Upper lobe of left lung (tissue), 6 donors: Measurements from ENCODE around the gene ELP4. TPM values are rescaled to one million over a fixed set of nuclear protein-coding genes. Genes with fewer than 3 reads are reported as not detected.

Experiments used
- ATAC-seq, 2 donors: fragments of 200-7000 bp; cut with Tn5 transposase; one replicate each; pipeline ENCODE4 v1.9.1; 2022; ENCODE audit warnings: mild to moderate bottlenecking in 2 of 2, moderate library complexity in 2 of 2; ENCODE audit not compliant: low FRiP score in 2 of 2
- DNase-seq, 2 donors: peaks; one replicate each; pipeline ENCODE4 v3.0.0-alpha.2; 2019 to 2020
- H3K27ac ChIP-seq, 4 donors: fragments of 200-600 bp; sonication (generic); one replicate each; pipeline ENCODE4 v1.5.1; 2016 to 2019
- H3K27me3 ChIP-seq, 4 donors: fragments of 200-600 bp; sonication (generic); one replicate each; pipeline ENCODE4 v1.5.1; 2017 to 2019
- H3K36me3 ChIP-seq, 4 donors: fragments of 200-600 bp; sonication (generic); one replicate each; pipeline ENCODE4 v1.5.1; 2016 to 2019
- H3K4me1 ChIP-seq, 4 donors: fragments of 200-600 bp; sonication (generic); one replicate each; pipeline ENCODE4 v1.5.1; 2018 to 2019
- H3K4me3 ChIP-seq, 4 donors: fragments of 200-600 bp; sonication (generic); one replicate each; pipeline ENCODE4 v1.5.1; 2017 to 2019; ENCODE audit warnings: mild to moderate bottlenecking in 2 of 4, moderate library complexity in 1 of 4
- H3K9me3 ChIP-seq, 4 donors: fragments of 200-600 bp; sonication (generic); one replicate each; pipeline ENCODE4 v1.5.1; 2018 to 2019
- EP300 ChIP-seq, 4 donors: sonication (generic); formaldehyde crosslinking; IDR thresholded peaks; one replicate each; pipeline ENCODE4 v1.5.1; 2017; ENCODE audit warnings: antibody characterized with exemption in 4 of 4, control low read depth in 2 of 4
- POLR2A ChIP-seq, 4 donors: fragments of 450-650 bp; IDR thresholded peaks; one replicate each; pipeline ENCODE4 v1.5.1; 2016 to 2017; ENCODE audit warnings: antibody characterized with exemption in 4 of 4, mild to moderate bottlenecking in 2 of 4
- POLR2AphosphoS5 ChIP-seq, 2 donors: sonication (generic); formaldehyde crosslinking; IDR thresholded peaks; one replicate each; pipeline ENCODE4 v1.5.1; 2017; ENCODE audit warnings: antibody characterized with exemption in 2 of 2
- WGBS, 2 donors: methylation state at CpG; one replicate each; pipeline ENCODE4 v1.1.5; 2017 to 2018; 5-methylcytosine and 5-hydroxymethylcytosine counted together
- total RNA-seq, 6 donors: library from RNA; depleted of rRNA in 4 of 6; stranded (reverse); fragments of >200 nt in 4 of 6; gene quantifications; one replicate each; pipeline versions ENCODE4 v1.1.0 to v1.2.1, GENCODE V29; 2016 to 2021
- TF ChIP-seq, protein P1 (sequence below), 6 experiments: fragments of 450-650 bp in 4 of 6; fragments of 200-600 bp in 2 of 6; sonication (generic) in 2 of 6; IDR thresholded peaks; one replicate each; pipeline ENCODE4 v1.5.1; 2016 to 2019; ENCODE audit warnings: antibody characterized with exemption in 6 of 6
- donor health status: DM: no; HTN: no; CAD: no; lungs with moderate emphysema.
- donor health status: DM: no; HTN: yes; CAD: no; lungs with severe emphysema.

Gene ELP4
- total RNA-seq, 6 donors from 2014 or later, result 6.3 to 34.7 (median 18.6) TPM

DNA sequence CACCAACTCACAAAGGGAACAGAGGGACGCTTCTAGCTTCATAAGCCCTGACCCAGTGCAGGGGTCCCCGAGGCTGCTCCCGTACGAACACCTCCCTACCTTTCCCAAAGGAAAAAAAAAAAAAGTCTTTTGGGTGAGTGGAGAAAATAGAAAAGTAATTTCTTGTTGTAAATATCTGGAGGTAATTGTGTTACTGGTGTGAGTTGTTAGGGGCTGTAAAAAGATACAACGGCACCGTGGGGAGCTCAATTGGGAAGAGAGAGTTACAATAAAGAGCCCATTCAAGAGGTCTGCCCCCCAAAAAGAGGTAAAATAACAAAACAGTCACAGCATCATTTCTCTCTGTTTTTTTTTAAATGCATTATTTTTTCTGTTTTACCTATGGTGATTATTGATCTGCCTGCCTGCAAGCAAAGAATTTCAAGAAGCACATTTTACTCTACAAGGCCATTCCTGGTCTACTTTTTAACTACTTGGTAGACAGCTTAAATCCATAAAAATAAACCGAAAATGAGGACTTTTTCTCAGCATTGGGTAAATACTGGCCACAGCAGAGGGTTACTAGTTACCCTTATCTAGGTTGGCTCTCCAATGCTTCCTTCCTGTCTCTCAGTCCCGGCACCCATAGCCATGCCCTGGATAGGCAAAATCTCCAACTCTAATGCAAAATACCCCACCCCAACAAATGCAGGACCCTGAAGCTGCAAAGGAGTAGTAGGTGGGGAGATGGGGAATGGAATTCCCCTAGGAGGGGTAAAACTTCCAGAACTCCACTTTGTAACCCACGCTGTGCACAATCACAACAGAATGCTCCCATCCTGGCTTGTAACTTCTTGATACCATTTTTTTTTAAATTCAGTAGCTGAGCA lies 298.5 kb downstream of the ELP4 start:
- WGBS, 2 donors, result 8 to 9% methylated on average over 9 of the region's 9 CpGs
- peaks cover 0 to 3% (median 0%) of the 10 kb centered on the region in 4 donors for H3K9me3 ChIP-seq
- peaks cover 0 to 99% (median 79%) of the 10 kb centered on the region in 4 donors for H3K27me3 ChIP-seq
- H3K4me3 ChIP-seq, result no peak overlapping the region
- no peak overlapping the region for H3K27ac ChIP-seq
- H3K4me1 ChIP-seq, result peaks cover 43 to 60% (median 55%) of the 10 kb centered on the region in 4 donors
- no peak for DNase-seq
- ATAC-seq, result no peak
- no peaks in the 10 kb centered on the region for H3K36me3 ChIP-seq
- TF ChIP-seq, protein P1, sequence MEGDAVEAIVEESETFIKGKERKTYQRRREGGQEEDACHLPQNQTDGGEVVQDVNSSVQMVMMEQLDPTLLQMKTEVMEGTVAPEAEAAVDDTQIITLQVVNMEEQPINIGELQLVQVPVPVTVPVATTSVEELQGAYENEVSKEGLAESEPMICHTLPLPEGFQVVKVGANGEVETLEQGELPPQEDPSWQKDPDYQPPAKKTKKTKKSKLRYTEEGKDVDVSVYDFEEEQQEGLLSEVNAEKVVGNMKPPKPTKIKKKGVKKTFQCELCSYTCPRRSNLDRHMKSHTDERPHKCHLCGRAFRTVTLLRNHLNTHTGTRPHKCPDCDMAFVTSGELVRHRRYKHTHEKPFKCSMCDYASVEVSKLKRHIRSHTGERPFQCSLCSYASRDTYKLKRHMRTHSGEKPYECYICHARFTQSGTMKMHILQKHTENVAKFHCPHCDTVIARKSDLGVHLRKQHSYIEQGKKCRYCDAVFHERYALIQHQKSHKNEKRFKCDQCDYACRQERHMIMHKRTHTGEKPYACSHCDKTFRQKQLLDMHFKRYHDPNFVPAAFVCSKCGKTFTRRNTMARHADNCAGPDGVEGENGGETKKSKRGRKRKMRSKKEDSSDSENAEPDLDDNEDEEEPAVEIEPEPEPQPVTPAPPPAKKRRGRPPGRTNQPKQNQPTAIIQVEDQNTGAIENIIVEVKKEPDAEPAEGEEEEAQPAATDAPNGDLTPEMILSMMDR (IDR thresholded peaks at IDR 0.05), result no peak
- TF ChIP-seq EP300 (IDR thresholded peaks at IDR 0.05) (no peak), POLR2A (IDR thresholded peaks at IDR 0.05) (no peak), POLR2AphosphoS5 (IDR thresholded peaks at IDR 0.05) (no peak)

DNA sequence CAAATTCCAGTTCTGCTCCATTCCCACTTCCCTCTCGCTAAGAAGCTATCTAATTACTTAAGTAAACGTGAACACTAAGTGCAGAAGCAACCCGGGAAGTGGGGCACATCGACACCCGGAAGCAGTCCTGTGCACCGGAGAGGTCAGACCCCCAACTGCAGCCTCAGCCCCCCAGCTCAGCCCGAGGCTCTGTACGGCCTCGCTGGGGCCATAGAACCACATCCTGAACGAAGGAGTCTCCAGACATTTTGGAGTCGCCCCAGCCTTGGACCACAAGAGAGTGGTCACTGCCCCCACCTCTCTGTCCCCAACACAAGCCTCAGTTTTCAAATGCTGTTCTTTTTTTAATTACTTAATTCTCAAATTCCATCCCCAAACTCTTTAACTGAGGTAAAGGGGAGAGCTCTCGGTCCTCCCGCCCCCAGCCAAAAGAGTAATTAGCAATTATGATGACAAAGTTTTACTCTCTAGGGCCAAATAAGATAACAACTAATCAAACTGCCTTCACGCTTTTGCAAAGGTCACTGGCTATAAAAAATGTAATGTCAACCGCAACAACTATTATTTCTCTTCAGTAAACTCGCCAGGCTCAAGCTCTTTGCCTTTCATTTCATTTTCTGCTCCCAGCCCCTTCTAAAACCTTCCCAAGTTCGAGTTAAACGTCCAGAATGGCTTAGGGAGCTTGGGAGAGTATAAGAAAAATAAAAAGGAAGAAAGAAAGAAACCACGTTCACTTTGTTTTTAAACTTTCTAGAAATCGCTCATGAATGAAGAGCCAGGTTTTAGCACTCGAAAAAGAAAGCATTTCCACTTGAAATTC lies 299.4 kb downstream of the ELP4 start:
- no peaks in the 10 kb centered on the region for H3K36me3 ChIP-seq
- H3K4me1 ChIP-seq, result peaks cover 52 to 69% (median 63%) of the 10 kb centered on the region in 4 donors
- H3K27ac ChIP-seq, result no peak overlapping the region
- TF ChIP-seq POLR2A (IDR thresholded peaks at IDR 0.05) (no peak), POLR2AphosphoS5 (IDR thresholded peaks at IDR 0.05) (no peak), EP300 (IDR thresholded peaks at IDR 0.05) (no peak)
- TF ChIP-seq, protein P1 (IDR thresholded peaks at IDR 0.05), result no peak
- ATAC-seq (no peak), DNase-seq (peak in 1 of 2 donors; percentile 21)
- WGBS, 2 donors, result 8 to 10% methylated on average over 21 of the region's 21 CpGs
- H3K9me3 ChIP-seq, result no peaks in the 10 kb centered on the region
- peaks cover under 1 to 99% (median 80%) of the 10 kb centered on the region in 4 donors for H3K27me3 ChIP-seq
- no peak overlapping the region for H3K4me3 ChIP-seq

DNA sequence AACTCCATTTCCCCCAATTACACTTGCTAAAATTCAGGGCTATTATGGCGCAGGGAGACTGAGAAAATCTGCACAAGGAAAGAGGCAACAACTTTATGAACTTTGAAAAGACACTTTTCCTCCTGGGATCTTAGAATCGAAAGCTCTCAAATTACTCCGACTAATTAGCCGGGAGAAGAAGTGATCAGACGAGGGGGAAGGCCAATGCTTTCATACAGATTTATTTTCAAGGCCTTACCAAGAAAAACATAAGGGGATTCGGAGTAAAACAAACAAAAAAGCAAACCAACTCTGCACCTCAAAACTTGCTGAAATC lies 299.9 kb downstream of the ELP4 start:
- DNase-seq (no peak), ATAC-seq (no peak)
- no peak for TF ChIP-seq POLR2AphosphoS5 (IDR thresholded peaks at IDR 0.05)
- no peak for TF ChIP-seq POLR2A (IDR thresholded peaks at IDR 0.05)
- TF ChIP-seq EP300 (IDR thresholded peaks at IDR 0.05), result no peak
- TF ChIP-seq, protein P1 (IDR thresholded peaks at IDR 0.05), result no peak
- H3K36me3 ChIP-seq, result no peaks in the 10 kb centered on the region
- peaks cover 54 to 69% (median 63%) of the 10 kb centered on the region in 4 donors for H3K4me1 ChIP-seq
- H3K9me3 ChIP-seq, result no peaks in the 10 kb centered on the region
- H3K27me3 ChIP-seq, result peaks cover 2 to 99% (median 82%) of the 10 kb centered on the region in 4 donors
- WGBS, 2 donors, result 21 to 26% methylated on average over 6 of the region's 6 CpGs
- peak overlapping the region in 2 of 4 donors; percentile 44 to 45 for H3K4me3 ChIP-seq
- H3K27ac ChIP-seq, result no peak overlapping the region

DNA sequence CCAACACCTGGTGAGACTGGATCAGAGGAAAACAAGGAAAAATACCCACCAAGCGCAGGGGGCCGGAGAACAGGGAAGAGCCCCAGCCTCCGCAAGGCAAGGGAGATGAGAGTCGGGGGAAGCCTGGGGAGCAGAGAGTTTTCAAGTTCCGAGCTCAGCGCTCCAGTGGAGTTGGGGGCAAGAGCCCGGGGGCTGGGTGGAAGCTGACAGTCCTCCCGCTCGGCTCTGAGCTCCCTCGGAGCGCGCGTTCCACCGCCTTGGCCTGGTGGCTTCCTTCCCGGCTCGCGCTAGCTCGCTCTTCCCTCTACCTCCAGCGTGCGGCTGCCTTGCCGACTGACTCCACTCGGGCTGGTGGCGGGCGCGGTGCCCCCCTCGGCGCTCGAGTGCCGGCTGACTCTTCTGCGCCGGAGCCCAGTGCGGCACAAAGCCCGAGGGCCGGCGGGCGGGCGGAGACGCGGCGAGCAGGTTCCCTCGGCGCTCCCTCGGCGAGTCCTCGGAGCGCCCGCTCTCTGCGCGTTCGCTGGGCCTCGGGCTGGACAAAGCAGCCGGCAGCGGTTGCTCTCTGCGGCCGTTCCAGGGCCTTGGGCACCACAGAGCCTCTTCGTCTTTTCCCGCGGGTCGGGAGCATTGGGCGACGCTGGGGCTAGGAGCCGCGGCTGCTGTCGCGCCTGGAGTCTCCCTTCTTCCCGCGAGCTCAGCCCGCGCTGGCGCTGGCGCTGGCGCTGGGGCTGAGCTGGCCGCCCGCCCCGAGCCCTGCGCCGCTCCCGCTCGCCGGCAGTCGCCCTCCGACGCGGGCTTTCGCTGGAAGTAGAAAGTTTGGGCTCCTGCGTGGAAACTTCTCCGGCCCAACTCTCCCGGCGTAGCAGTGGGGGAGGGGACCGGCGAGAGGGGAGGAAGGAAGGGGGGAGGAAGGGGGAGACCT lies 300.6 kb downstream of the ELP4 start:
- Histone ChIP-seq H3K9me3 (no peaks in the 10 kb centered on the region), H3K36me3 (no peaks in the 10 kb centered on the region), H3K4me3 (peak overlapping the region; percentile 13 to 45 (median 30)), H3K27me3 (peaks cover 2 to 99% (median 81%) of the 10 kb centered on the region in 4 donors), H3K27ac (no peak overlapping the region), H3K4me1 (peaks cover 52 to 67% (median 63%) of the 10 kb centered on the region in 4 donors)
- 7% methylated on average over 19 to 37 of the region's 91 CpGs for WGBS, 2 donors
- TF ChIP-seq POLR2A (IDR thresholded peaks at IDR 0.05) (no peak), EP300 (IDR thresholded peaks at IDR 0.05) (no peak), POLR2AphosphoS5 (IDR thresholded peaks at IDR 0.05) (no peak)
- TF ChIP-seq, protein P1 (IDR thresholded peaks at IDR 0.05), result no peak
- DNase-seq (peak in 1 of 2 donors; percentile 87), ATAC-seq (peak in 1 of 2 donors; percentile 29)
